Bone marrow (tissue), 2 donors: ENCODE results near the gene DEFB132.
A peak's percentile ranks its signal among the peaks of the same experiment; 100 is the strongest.

Source experiments
- DNase-seq, 2 donors: peaks; one replicate each; lab custom pipeline; 2025; lab: John Stamatoyannopoulos, UW

DEFB132 gene

DNA sequence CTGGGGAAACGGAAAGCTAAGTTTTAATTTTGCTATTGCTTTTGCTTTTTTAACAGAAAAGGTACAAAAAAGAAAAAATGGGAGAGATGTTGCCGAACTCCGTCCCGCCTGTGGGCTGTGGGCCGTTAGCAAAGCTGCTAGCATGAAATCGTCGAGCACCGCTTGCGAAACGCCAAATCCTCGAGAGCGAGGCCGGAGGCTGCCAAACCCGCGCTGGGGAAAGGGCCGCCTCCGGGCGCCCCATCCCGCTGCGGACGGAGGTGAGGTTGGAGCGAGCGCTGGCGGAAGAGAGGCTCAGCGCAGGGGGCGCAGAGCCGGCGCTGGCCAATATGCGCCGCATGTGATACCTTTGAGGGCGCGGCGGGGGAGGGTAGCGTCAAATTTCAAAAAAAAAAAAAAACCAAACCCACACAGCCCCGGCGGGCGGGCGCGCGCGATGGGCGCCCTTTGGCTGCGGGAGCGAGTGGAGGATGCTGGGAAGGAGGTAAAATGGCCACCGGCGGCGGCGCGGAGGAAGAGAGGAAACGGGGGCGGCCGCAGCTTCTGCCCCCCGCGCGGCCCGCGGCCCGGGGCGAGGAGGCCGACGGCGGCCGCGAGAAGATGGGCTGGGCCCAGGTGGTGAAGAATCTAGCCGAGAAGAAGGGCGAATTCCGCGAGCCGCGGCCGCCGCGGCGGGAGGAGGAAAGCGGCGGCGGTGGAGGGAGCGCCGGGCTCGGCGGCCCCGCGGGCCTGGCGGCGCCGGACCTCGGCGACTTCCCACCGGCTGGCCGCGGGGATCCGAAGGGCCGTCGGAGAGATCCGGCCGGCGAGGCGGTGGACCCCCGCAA lies 39.8 kb downstream of the DEFB132 start, which contains the start of gene ZCCHC3:
ZCCHC3 (plus strand) TSS at position 473 of the 827 bp plus-strand sequence; CDS start at position 490, 17 bp downstream.
- peak; percentile 70 to 76 for DNase-seq

DNA sequence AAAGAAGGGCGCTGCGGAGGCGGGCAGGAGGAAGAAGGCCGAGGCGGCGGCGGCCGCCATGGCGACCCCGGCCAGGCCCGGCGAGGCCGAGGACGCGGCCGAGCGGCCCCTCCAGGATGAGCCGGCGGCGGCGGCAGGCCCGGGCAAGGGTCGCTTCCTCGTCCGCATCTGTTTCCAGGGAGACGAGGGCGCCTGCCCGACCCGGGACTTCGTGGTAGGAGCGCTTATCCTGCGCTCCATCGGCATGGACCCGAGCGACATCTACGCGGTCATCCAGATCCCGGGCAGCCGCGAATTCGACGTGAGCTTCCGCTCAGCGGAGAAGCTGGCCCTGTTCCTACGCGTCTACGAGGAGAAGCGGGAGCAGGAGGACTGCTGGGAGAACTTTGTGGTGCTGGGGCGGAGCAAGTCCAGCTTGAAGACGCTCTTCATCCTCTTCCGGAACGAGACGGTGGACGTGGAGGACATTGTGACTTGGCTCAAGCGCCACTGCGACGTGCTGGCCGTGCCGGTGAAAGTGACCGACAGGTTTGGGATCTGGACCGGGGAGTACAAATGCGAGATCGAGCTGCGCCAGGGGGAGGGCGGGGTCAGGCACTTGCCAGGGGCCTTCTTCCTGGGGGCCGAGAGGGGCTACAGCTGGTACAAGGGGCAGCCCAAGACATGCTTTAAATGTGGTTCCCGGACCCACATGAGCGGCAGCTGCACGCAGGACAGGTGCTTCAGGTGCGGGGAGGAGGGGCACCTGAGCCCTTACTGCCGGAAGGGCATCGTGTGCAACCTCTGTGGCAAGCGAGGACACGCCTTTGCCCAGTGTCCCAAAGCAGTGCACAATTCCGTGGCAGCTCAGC lies 40.6 kb downstream of the DEFB132 start:
- DNase-seq, result peak in 1 of 2 donors; percentile 48

DNA sequence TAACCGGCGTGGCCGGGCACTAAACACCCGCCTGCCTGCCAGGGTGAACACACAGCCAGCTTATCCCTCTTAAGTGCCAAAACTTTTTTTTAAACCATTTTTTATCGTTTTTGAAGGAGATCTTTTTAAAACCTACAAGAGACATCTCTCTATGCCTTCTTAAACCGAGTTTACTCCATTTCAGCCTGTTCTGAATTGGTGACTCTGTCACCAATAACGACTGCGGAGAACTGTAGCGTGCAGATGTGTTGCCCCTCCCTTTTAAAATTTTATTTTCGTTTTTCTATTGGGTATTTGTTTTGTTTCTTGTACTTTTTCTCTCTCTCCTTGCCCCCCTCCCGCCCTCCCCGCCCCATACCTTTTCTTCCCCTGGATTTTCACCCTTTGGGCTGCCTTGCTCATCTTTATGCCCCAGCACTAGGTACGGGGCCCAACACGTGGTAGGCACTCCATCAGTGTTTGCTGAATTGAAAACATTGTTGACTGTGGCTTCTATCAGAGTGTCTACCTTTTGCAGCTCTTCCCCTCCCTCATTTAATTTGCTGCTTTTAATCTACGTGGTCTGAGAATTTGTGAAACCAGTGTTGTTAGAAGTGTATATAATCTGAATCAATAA lies 41.4 kb downstream of the DEFB132 start:
- no peak for DNase-seq

DNA sequence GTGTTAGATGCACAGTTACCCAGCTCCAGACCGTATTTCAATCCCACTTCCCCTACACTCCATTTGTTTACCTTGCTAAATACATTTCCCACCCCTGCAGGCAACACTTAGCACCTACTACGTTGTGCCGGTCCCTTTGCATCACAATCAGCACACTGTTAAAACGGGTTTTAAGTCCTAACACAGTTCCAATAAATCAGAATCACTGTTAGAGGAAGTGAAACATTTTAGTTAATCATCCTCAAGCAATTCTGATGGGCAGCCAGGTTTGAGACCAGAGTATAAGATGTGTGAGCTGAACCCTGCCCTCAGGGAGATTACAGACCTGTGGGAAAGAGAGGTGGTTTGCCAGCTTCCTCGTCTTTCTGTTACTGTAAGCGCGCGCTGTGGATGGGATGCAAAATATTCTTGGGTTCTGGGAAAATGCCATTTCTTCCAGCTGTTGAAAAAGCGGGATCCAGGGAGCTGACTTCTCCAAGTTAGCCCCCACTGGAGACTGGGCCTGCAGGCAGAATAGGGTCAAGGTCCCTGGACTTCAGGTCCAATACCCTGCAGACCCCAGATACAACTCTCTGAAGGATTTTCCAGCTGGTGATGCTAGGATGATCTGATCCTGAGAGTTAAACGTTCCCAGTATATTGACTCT lies 42.9 kb downstream of the DEFB132 start:
- DNase-seq, result no peak

DNA sequence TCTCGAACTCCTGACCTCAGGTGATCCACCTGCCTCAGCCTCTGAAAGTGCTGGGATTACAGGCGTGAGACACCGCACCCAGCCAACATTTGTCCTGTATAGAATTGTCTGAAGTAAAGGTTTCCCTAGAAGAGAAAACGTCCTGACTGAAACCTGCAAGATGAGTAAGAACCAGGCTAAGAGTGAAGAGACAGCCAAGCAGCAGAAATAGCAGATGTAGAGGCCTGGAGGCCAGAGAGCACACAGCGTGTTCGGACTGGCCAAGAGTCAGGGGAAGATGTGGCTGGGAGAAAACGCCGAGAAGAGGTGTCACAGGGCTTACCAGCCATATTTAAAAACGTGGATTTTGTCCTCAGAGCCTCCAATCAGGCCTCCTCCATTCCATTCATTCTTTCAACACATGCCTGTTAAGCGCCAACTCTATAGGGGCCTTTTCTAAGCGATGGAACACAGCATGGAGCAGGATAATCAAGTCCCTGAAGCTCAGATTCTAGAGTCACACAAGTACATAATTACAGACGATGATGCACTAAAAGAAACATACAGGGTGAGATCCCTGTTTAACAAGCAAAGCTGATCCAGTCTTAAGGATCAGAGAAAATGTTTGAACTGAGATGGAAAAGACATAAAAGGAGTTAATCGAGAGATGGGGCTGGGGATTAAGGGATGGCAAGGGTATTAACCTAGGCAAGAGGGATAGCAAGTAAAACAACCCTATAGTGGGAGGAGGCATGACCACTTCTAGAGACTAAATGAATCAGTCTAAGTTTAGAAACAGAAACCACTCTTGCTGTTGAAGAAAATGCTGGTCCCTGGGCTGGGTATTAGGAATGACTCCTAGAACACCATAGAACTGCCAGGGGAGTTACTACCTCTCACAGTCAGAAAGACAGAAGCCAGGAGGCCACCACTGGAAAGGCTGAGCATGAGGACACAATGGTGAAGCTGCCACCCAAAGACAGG lies 44.6 kb downstream of the DEFB132 start:
- DNase-seq, result no peak

DNA sequence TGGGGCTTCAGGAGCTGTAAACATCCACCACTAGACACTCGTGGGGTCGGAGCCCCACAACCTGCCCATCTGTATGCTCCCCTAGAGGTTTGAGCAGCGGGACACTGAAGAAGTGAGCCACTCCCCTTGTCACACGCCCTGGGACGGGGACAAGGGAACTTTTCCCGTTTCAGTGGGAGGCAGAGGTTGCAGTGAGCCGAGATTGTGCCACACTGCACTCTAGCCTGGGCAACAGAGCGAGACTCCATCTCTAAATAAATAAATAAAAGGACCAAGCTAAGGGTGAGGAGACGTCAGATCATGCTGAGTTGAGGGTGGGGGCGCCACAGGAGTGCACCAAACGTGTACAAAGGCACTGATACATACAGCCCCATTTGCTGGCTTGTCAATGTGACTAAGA lies 48.2 kb downstream of the DEFB132 start:
- DNase-seq, result no peak

DNA sequence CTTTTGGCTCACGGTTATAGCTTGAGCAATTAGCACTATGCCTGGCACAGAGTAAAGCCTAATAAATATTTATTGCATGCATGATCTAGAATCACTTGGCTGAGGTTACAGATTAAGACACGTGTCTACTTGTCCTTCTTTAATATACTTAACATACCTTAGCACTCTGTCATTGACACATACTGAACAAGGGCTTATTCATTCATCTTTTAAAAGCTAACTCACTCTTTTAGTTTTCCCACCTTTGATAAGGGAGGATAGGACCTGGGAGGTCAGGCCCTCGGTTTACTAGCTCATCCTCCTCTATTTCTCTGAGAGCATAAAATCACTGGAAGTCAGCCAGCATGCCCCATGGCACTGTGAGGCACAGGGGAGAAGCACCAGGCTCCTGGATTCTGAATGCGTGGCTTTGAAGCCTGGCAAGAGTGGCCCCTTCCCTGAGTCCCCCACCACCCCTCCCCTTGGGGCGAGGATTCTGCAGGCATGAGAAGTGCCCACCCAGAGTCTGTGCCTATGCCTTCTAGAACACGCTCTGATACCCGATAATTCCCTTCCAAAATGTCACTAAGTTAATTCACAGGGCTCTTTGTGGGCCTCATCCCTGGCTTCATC lies 51.0 kb downstream of the DEFB132 start:
- DNase-seq, result no peak

DNA sequence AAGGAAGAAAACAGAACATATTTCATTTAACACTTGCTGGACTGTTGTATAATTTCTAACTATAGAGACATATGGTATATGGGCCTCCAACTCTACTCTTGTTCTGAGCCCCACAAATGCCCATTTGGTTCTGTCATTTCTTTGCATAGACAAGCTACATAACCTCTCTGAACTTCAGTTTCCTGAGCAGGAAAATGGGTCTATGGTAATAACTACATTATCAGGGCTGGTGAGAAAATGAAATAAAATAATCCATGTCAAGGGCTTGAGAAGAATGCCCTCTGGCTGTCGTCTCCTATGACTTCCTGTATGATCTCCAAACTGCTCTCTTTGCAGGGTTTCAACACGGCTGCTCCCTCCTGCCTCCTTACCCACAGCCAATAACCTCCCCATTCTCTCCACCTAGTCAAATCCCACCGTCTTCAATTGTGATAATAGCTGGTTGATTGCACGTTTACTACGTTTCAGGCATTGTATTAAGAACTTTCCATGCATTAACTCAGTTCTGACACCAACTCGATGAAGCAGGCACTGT lies 51.8 kb downstream of the DEFB132 start:
- DNase-seq, result peak in 1 of 2 donors; percentile 25

DNA sequence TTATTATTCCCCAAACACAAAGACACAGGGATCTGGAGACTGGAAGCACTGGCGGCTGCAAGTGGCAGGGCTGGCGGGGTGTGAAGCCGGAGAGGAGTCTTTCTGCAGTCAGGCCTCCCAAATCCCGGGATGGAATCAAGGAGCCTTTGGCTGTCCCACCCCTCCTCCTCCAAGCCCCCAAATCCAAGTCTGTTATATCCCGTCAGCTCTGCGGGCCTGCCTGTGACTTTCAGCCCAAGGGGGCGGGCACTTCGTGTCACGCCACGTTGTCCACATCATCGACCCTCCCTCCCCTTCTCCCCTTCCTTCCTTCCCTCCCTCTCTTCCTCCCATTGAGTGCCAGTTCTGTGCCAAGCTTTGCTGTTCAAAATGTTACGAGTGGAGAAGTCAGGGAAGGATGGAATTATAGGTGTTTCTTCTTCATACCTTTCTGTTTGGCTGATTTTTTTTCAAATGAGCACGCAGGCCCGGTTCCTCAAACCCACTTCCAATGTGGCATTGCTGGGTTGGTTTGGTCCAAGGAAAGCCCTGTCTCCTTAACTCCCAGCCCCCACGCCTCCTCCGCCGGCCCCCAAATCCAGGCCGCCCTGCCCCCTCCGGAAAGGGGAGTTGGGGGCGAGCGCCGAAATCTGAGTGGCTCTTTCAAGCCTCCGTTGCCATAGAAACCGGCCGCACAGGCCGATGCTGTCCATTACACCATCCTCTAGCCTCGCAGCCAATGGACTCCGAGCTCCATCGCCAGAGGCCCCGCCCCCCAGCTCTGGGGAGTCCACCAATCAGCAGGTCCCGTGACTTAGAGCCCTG lies 52.5 kb downstream of the DEFB132 start:
- DNase-seq, result peak; percentile 50 to 79

DNA sequence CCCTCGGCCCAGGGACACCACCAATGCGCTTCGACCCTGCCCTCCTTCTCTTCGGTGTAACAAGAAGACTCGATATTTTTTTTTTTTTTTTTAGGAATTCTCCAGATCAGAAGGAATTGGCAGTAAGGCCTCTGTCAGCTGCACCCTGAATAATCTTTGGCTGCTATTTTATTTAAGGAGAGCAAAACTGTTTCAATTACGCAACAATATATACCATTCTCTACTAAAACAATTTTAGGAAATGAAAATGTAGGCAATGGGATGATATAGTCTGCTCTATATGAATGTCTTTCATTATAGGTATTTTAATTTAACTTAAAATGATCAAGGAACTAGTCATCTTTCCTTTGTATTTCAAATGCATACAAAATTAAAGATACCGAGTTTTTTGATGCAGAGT lies 53.1 kb downstream of the DEFB132 start:
- no peak for DNase-seq
